ENCODE results near the gene ACADVL.

Gene ACADVL

GRCh38 chr17:7207120-7208001 lies 12.4 kb upstream of the ACADVL start:
- TF ChIP-seq GATA3 (IDR thresholded peaks at IDR 0.05; ENCODE audit: low read depth, low read length) (no peak), GATA2 (IDR thresholded peaks at IDR 0.05; ENCODE audit: low read depth, low read length) (no peak)

GRCh38 chr17:7208027-7208571 lies 11.6 kb upstream of the ACADVL start:
- TF ChIP-seq GATA3 (IDR thresholded peaks at IDR 0.05; ENCODE audit: low read depth, low read length): no peak
- no peak for TF ChIP-seq GATA2 (IDR thresholded peaks at IDR 0.05; ENCODE audit: low read depth, low read length)

GRCh38 chr17:7208754-7209460 lies 10.8 kb upstream of the ACADVL start:
- no peak for TF ChIP-seq GATA3 (IDR thresholded peaks at IDR 0.05; ENCODE audit: low read depth, low read length)
- TF ChIP-seq GATA2 (IDR thresholded peaks at IDR 0.05; ENCODE audit: low read depth, low read length): no peak

GRCh38 chr17:7211491-7212273 lies 8.1 kb upstream of the ACADVL start:
- TF ChIP-seq GATA3 (IDR thresholded peaks at IDR 0.05; ENCODE audit: low read depth, low read length) (no peak), GATA2 (IDR thresholded peaks at IDR 0.05; ENCODE audit: low read depth, low read length) (no peak)

GRCh38 chr17:7213895-7214299 lies 5.8 kb upstream of the ACADVL start:
- TF ChIP-seq GATA2 (IDR thresholded peaks at IDR 0.05; ENCODE audit: low read depth, low read length) (peak; percentile 28; the same call in 1 of the 2 replicates), GATA3 (IDR thresholded peaks at IDR 0.05; ENCODE audit: low read depth, low read length) (no peak)

GRCh38 chr17:7214300-7215135 lies 5.2 kb upstream of the ACADVL start:
- TF ChIP-seq GATA2 (IDR thresholded peaks at IDR 0.05; ENCODE audit: low read depth, low read length) (peak; percentile 91), GATA3 (IDR thresholded peaks at IDR 0.05; ENCODE audit: low read depth, low read length) (no peak)

GRCh38 chr17:7215136-7215638 lies 4.6 kb upstream of the ACADVL start:
- no peak for TF ChIP-seq GATA3 (IDR thresholded peaks at IDR 0.05; ENCODE audit: low read depth, low read length)

- no peak for TF ChIP-seq GATA2 (IDR thresholded peaks at IDR 0.05; ENCODE audit: low read depth, low read length)
Measured at GRCh38 chr17:7215652-7216180, 4.0 kb upstream of the ACADVL start.

- TF ChIP-seq GATA3 (IDR thresholded peaks at IDR 0.05; ENCODE audit: low read depth, low read length): no peak
- TF ChIP-seq GATA2 (IDR thresholded peaks at IDR 0.05; ENCODE audit: low read depth, low read length): no peak
Measured at GRCh38 chr17:7216242-7217112, 3.3 kb upstream of the ACADVL start.

GRCh38 chr17:7217113-7217987 lies 2.4 kb upstream of the ACADVL start:
- TF ChIP-seq GATA3 (IDR thresholded peaks at IDR 0.05; ENCODE audit: low read depth, low read length): no peak
- no peak for TF ChIP-seq GATA2 (IDR thresholded peaks at IDR 0.05; ENCODE audit: low read depth, low read length)

- TF ChIP-seq GATA2 (IDR thresholded peaks at IDR 0.05; ENCODE audit: low read depth, low read length): no peak
- no peak for TF ChIP-seq GATA3 (IDR thresholded peaks at IDR 0.05; ENCODE audit: low read depth, low read length)
Measured at GRCh38 chr17:7218166-7218565, 1.6 kb upstream of the ACADVL start.

All from SH-SY5Y (cell line).